Endothelial cell of umbilical vein (primary cell): Measurements from ENCODE around the gene SCUBE3. TPM values are rescaled to one million over a fixed set of nuclear protein-coding genes. Genes with fewer than 3 reads are reported as not detected.

Source experiments
- BruUV-seq: library from RNA; stranded (reverse); fragments of 400-500 nt; replicated peaks from 2 replicates; lab custom pipeline; 2021; lab: Mats Ljungman, UMichigan
- CTCF ChIA-PET: fragments of 300-600, 350-600 bp; sonication (Branson Sonifier 250); formaldehyde crosslinking; loops from one replicate; lab custom pipeline; 2021; ENCODE audit warnings: antibody characterized with exemption, inconsistent platforms; lab: Charles Lee
- POLR2A ChIA-PET: fragments of 300-600, 350-600 bp; sonication (Branson Sonifier 250); formaldehyde crosslinking; loops from one replicate; lab custom pipeline; 2021; ENCODE audit warnings: antibody characterized with exemption, inconsistent platforms; lab: Charles Lee
- DNase-seq: peaks from one replicate; pipeline ENCODE4 v3.0.0-alpha.2; 2011; ENCODE audit warnings: low read depth, low spot score
- FAIRE-seq: peaks from 2 replicates; lab custom pipeline; 2011; peaks lifted over from hg19 to GRCh38; lab: Jason Lieb, UNC
- H2AFZ ChIP-seq: 2 replicates; pipeline ENCODE4 v1.6.0; 2012; ENCODE audit warnings: low read depth, low read length, control low read depth, inconsistent platforms
- H3K27ac ChIP-seq: 2 replicates; pipeline ENCODE4 v1.5.1; 2011; ENCODE audit warnings: low read depth, mild to moderate bottlenecking, control low read depth, low read length, moderate library complexity; ENCODE audit not compliant: insufficient read depth
- H3K27me3 ChIP-seq, 2 experiments: 2 replicates each; pipeline versions ENCODE4 v1.6.0 to v1.6.1; 2011; ENCODE audit warnings: low read length in 2 of 2, mixed read lengths in 1 of 2; ENCODE audit not compliant: control insufficient read depth in 2 of 2, insufficient read depth in 2 of 2
- H3K36me3 ChIP-seq, 2 experiments: 2 replicates in 1 of 2; 3 replicates in 1 of 2; pipeline ENCODE4 v1.5.1; 2011; ENCODE audit warnings: low read length in 2 of 2, mild to moderate bottlenecking in 1 of 2, moderate library complexity in 1 of 2; ENCODE audit not compliant: control insufficient read depth in 2 of 2, insufficient read depth in 2 of 2; ENCODE audit errors: extremely low read depth in 1 of 2
- H3K4me1 ChIP-seq: 3 replicates; pipeline ENCODE4 v1.5.1; 2011; ENCODE audit warnings: mild to moderate bottlenecking, low read length; ENCODE audit not compliant: control insufficient read depth, insufficient read depth; ENCODE audit errors: extremely low read depth
- H3K4me2 ChIP-seq: 2 replicates; pipeline ENCODE4 v1.6.1; 2011; ENCODE audit warnings: low read length, control low read depth, mixed read lengths; ENCODE audit not compliant: insufficient read depth
- H3K4me3 ChIP-seq, 3 experiments: fragments of 200-600 bp in 1 of 3; sonication (generic), shearing (Covaris generic) in 1 of 3; replicated peaks in 1 of 3; 2 replicates each; pipeline ENCODE4 v1.5.1; 2011 to 2016; ENCODE audit warnings: control low read depth in 3 of 3, low read length in 3 of 3, mild to moderate bottlenecking in 2 of 3, inconsistent platforms in 1 of 3, low read depth in 1 of 3, moderate library complexity in 1 of 3; ENCODE audit not compliant: insufficient read depth in 1 of 3
- H3K79me2 ChIP-seq: 2 replicates; pipeline ENCODE4 v1.6.0; 2012; ENCODE audit warnings: low read length, inconsistent platforms; ENCODE audit not compliant: control insufficient read depth, insufficient read depth
- H3K9ac ChIP-seq: replicated peaks from 2 replicates; pipeline ENCODE3; 2011; ENCODE audit warnings: low read length, control low read depth; ENCODE audit not compliant: insufficient read depth; ENCODE audit errors: extremely low read depth
- H3K9me1 ChIP-seq: replicated peaks from 3 replicates; pipeline ENCODE4 v1.6.0; 2011; ENCODE audit warnings: mild to moderate bottlenecking, low read length; ENCODE audit not compliant: control insufficient read depth, insufficient read depth; ENCODE audit errors: extremely low read depth
- H3K9me3 ChIP-seq: replicated peaks from 2 replicates; pipeline ENCODE4 v1.5.1; 2012; ENCODE audit warnings: low read length, inconsistent platforms; ENCODE audit not compliant: control insufficient read depth, insufficient read depth
- H4K20me1 ChIP-seq: replicated peaks from 2 replicates; pipeline ENCODE3; 2011; ENCODE audit warnings: mild to moderate bottlenecking, low read length; ENCODE audit not compliant: control insufficient read depth, insufficient read depth; ENCODE audit errors: extremely low read depth
- CTCF ChIP-seq, 2 donors: IDR thresholded peaks; 1 replicate in 1 of 2; 2 replicates in 1 of 2; pipeline ENCODE4 v1.5.1; 2011; ENCODE audit warnings: low read length in 2 of 2, mild to moderate bottlenecking in 2 of 2, moderate library complexity in 2 of 2, control low read depth in 1 of 2, inconsistent platforms in 1 of 2, low read depth in 1 of 2; ENCODE audit not compliant: insufficient read depth in 1 of 2; ENCODE audit errors: extremely low read depth in 1 of 2
- EZH2 ChIP-seq: IDR thresholded peaks from 2 replicates; pipeline ENCODE4 v1.6.1; 2012; ENCODE audit warnings: borderline replicate concordance, low read depth, mild to moderate bottlenecking, moderate library complexity, low read length, inconsistent platforms; ENCODE audit not compliant: severe bottlenecking
- FOS ChIP-seq: IDR thresholded peaks from 2 replicates; pipeline ENCODE4 v1.6.1; 2011; ENCODE audit warnings: mild to moderate bottlenecking, low read length, moderate library complexity, borderline replicate concordance; ENCODE audit not compliant: insufficient read depth
- GATA2 ChIP-seq: IDR thresholded peaks from 2 replicates; pipeline ENCODE4 v1.7.0; 2011; ENCODE audit warnings: low read depth, mild to moderate bottlenecking, moderate library complexity, mixed read lengths, low read length; ENCODE audit not compliant: insufficient read length, insufficient read depth
- JUN ChIP-seq: IDR thresholded peaks from 2 replicates; pipeline ENCODE4 v1.6.1; 2011; ENCODE audit warnings: borderline replicate concordance, low read depth; ENCODE audit not compliant: insufficient read length, insufficient read depth
- MAX ChIP-seq: IDR thresholded peaks from 2 replicates; pipeline ENCODE4 v1.6.1; 2011; ENCODE audit not compliant: insufficient read depth, insufficient read length
- MYC ChIP-seq: IDR thresholded peaks from one replicate; pipeline ENCODE4 v1.6.1; 2011; ENCODE audit warnings: mild to moderate bottlenecking, low read depth, low read length
- POLR2A ChIP-seq: IDR thresholded peaks from 2 replicates; pipeline ENCODE4 v1.6.1; 2012; ENCODE audit warnings: low read depth, mild to moderate bottlenecking, control low read depth, low read length
- POLR2AphosphoS5 ChIP-seq: IDR thresholded peaks from 2 replicates; pipeline ENCODE4 v1.6.1; 2012; ENCODE audit warnings: low read depth, mild to moderate bottlenecking, control low read depth, low read length, moderate library complexity; ENCODE audit not compliant: insufficient read depth
- dilution Hi-C: fragments of 300-500 bp; cut with MboI; formaldehyde crosslinking; loops from one replicate; pipeline ENCODE4 v1.15.0; 2019; ENCODE audit warnings: low sequenced_read_pairs; ENCODE audit not compliant: extremely low pct_ligation_motif_present
- intact Hi-C: fragments of 100-400 bp; cut with micrococcal nuclease; formaldehyde crosslinking; loops from one replicate; pipeline ENCODE4 v1.10.0; 2022
- polyA plus RNA-seq, 4 experiments: library from polyadenylated mRNA; depleted of rRNA in 3 of 4; stranded (reverse) in 3 of 4; unstranded in 1 of 4; fragments of >200 nt; gene quantifications; 2 replicates each; pipeline versions ENCODE4 v1.2.1 to v1.2.3, GENCODE V29; 2011 to 2012; ENCODE audit warnings: missing spikeins in 1 of 4
- total RNA-seq: library from RNA; stranded (reverse); gene quantifications from 2 replicates; pipeline ENCODE4 v1.2.3, GENCODE V29; 2021

SCUBE3 gene
- total and polyA plus RNA-seq, 2 donors (not counting 3 experiments of a cell fraction or from before 2014, with no cell fraction given) = 1.1 to 1.5 TPM

- ChIA-PET POLR2A (no interaction called here), CTCF (interaction anchor here (1.7 to 5.1 kb wide), 3 partner anchors 11 to 23 kb away, joined by 8 to 48 read pairs (median 14); no protein-coding TSS in a partner anchor)
- H3K4me3 ChIP-seq = no peak overlapping the region
- H3K79me2 ChIP-seq = no peaks in the 10 kb centered on the region
- H3K9me1 ChIP-seq = no peaks in the 10 kb centered on the region
- intact Hi-C loops (no loop called here), dilution Hi-C loops (no loop called here)
- FAIRE-seq = no peak
- no peak overlapping the region for H3K4me2 ChIP-seq
- no TSS peak for BruUV-seq
- no peaks in the 10 kb centered on the region for H3K36me3 ChIP-seq
- no peak overlapping the region for H3K27ac ChIP-seq
- no peak overlapping the region for H3K9ac ChIP-seq
- no peak overlapping the region for H2AFZ ChIP-seq
- no peaks in the 10 kb centered on the region for H3K9me3 ChIP-seq
- no peak for DNase-seq
- no peaks in the 10 kb centered on the region for H3K4me1 ChIP-seq
- no peaks in the 10 kb centered on the region for H4K20me1 ChIP-seq
- H3K27me3 ChIP-seq = no peaks in the 10 kb centered on the region
- TF ChIP-seq MAX = no peak
- no peak for TF ChIP-seq GATA2
- TF ChIP-seq CTCF (IDR thresholded peaks at IDR 0.05; ENCODE audit: extremely low read depth in 1 of 2, insufficient read depth in 1 of 2, low read depth in 1 of 2, low read length in 2 of 2) = no peak
- no peak for TF ChIP-seq FOS
- TF ChIP-seq EZH2 = no peak
- no peak for TF ChIP-seq MYC
- no peak for TF ChIP-seq POLR2AphosphoS5
- TF ChIP-seq POLR2A = no peak
- no peak for TF ChIP-seq JUN
Measured at GRCh38 chr6:35228481-35228880, 14.7 kb downstream of the SCUBE3 start.
